Ovary (tissue), 9 donors: ENCODE data around the gene PIGU. TPM values are rescaled to one million over a fixed set of nuclear protein-coding genes. Genes with fewer than 3 reads are reported as not detected.

ENCODE experiments used
- DNase-seq, 5 donors: peaks; one replicate each; pipeline ENCODE4 v3.0.0-alpha.2; 2019 to 2020
- H3K27ac ChIP-seq, 2 donors: fragments of 200-600 bp; one replicate each; pipeline versions ENCODE4 v1.5.1 to v1.8.0; 2019 to 2022
- H3K27me3 ChIP-seq: fragments of 200-600 bp; one replicate; pipeline ENCODE4 v1.8.0; 2022
- H3K36me3 ChIP-seq: fragments of 200-600 bp; sonication (generic); one replicate; pipeline ENCODE4 v1.5.1; 2019
- H3K4me1 ChIP-seq: one replicate; pipeline ENCODE4 v1.8.1; 2013; ENCODE audit warnings: mild to moderate bottlenecking, moderate library complexity; ENCODE audit not compliant: insufficient read depth
- H3K4me3 ChIP-seq: fragments of 200-600 bp; sonication (generic); one replicate; pipeline ENCODE4 v1.5.1; 2017
- H3K9me3 ChIP-seq, 2 donors: fragments of 200-600 bp in 1 of 2; sonication (generic) in 1 of 2; one replicate each; pipeline versions ENCODE4 v1.5.1 to v1.8.1; 2013 to 2019; ENCODE audit warnings: mild to moderate bottlenecking in 1 of 2, moderate library complexity in 1 of 2
- EP300 ChIP-seq: sonication (generic); formaldehyde crosslinking; IDR thresholded peaks from one replicate; pipeline ENCODE4 v1.6.1; 2017; ENCODE audit warnings: antibody characterized with exemption
- POLR2A ChIP-seq: fragments of 450-650 bp; IDR thresholded peaks from one replicate; pipeline ENCODE4 v1.6.1; 2017; ENCODE audit warnings: antibody characterized with exemption, mild to moderate bottlenecking, moderate library complexity
- WGBS, 3 donors: extraction: QIAGEN DNeasy Blood & Tissue Kit in 1 of 3; methylation state at CpG; one replicate each; pipeline versions ENCODE4 v1.1.5 to v1.1.7; 2013 to 2017; 5-methylcytosine and 5-hydroxymethylcytosine counted together
- intact Hi-C, 4 donors: fragments of 100-400 bp; cut with DNase I; formaldehyde crosslinking; loops; one replicate each; pipeline versions ENCODE4 v1.11.0 to v1.15.1; 2022 to 2023
- polyA plus RNA-seq, 2 donors: library from polyadenylated mRNA; stranded (reverse); fragments of 200-250 nt in 1 of 2; fragments of 350-450 nt in 1 of 2; fragmentation: Illumina TruSeq in 1 of 2; extraction: RNeasy Lipid Tissue Mini Kit (QIAGEN cat#74804) in 1 of 2; gene quantifications; one replicate each; pipeline ENCODE4 v1.2.3, GENCODE V29; 2013 to 2014
- total RNA-seq, 7 donors: library from RNA; depleted of rRNA in 2 of 7; stranded (reverse); fragments of >200 nt in 2 of 7; fragmentation: NEBNext Ultra II Directional in 3 of 7; extraction: Animal tissue kit (Norgen Biotek cat#: 25700) in 3 of 7; gene quantifications; one replicate each; pipeline versions ENCODE4 v1.1.0 to v1.2.4, GENCODE V29; 2016 to 2023
- TF ChIP-seq, protein P1 (sequence below), 3 donors: fragments of 450-650 bp in 2 of 3; fragments of 200-600 bp in 1 of 3; IDR thresholded peaks; one replicate each; pipeline versions ENCODE4 v1.5.1 to v1.8.0; 2016 to 2022; ENCODE audit warnings: antibody characterized with exemption in 3 of 3, mild to moderate bottlenecking in 1 of 3
- donor health status: DM: no; HTN: no; CAD: no; lungs with moderate emphysema.
- donor health status: DM: no; HTN: no; CAD: no.
- donor health status: Bipolar disorder and iron deficiency.
- donor health status: DM: yes; HTN: yes; CAD: no.
- donor health status: DM: no; HTN: no; CAD: no.
- donor health status: DM: yes; HTN: yes; CAD: no.

The PIGU gene
- total and polyA plus RNA-seq, 9 donors, result 14.4 to 61.4 (median 20.9) TPM

DNA sequence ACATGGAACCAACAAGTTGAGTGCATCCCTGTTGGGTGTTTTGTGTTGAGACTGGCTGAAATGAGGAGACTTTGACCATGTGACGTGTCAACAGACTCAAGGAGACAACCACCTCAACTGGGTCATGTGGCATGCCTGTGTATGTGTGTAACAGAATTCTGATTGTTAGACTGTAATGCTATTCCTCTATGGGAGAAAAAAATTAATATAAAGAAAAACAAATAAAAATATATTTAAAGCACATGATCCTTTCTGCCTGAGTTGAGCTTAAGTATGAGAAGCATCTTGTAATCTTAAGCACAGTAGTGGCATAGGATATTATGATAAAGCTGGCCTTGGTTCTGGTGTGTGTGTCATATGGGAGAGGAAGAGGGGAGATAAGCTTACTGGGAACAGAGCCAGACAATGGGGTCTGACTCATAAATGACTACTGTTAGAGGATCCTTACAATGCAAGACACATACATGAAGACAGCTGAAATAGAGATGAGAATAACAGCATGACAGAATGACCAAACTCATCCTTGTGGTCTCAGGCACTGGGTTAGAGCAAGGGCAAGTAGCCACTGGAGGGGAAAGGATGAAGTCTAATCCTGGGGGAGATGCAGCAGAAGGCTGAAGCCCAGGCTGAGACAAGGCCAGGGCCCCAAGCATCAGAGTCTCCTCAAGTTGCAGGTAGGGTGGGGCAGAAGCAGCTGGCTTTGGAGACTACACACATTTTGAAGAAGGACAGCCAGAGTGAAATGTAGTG lies 36.5 kb upstream of the PIGU start:
- TF ChIP-seq, protein P1, sequence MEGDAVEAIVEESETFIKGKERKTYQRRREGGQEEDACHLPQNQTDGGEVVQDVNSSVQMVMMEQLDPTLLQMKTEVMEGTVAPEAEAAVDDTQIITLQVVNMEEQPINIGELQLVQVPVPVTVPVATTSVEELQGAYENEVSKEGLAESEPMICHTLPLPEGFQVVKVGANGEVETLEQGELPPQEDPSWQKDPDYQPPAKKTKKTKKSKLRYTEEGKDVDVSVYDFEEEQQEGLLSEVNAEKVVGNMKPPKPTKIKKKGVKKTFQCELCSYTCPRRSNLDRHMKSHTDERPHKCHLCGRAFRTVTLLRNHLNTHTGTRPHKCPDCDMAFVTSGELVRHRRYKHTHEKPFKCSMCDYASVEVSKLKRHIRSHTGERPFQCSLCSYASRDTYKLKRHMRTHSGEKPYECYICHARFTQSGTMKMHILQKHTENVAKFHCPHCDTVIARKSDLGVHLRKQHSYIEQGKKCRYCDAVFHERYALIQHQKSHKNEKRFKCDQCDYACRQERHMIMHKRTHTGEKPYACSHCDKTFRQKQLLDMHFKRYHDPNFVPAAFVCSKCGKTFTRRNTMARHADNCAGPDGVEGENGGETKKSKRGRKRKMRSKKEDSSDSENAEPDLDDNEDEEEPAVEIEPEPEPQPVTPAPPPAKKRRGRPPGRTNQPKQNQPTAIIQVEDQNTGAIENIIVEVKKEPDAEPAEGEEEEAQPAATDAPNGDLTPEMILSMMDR (IDR thresholded peaks at IDR 0.05), result no peak
- TF ChIP-seq EP300 (no peak), POLR2A (no peak)
- H3K4me1 ChIP-seq, result peaks cover 6% of the 10 kb centered on the region
- no peaks in the 10 kb centered on the region for H3K36me3 ChIP-seq
- 83 to 91% (median 83%) methylated on average over 1 of the region's 1 CpG for WGBS, 3 donors
- intact Hi-C loops, result no loop called here
- no peak overlapping the region for H3K27ac ChIP-seq
- H3K4me3 ChIP-seq, result no peak overlapping the region
- no peaks in the 10 kb centered on the region for H3K9me3 ChIP-seq
- no peaks in the 10 kb centered on the region for H3K27me3 ChIP-seq
- peak in 1 of 5 donors; percentile 48 for DNase-seq

DNA sequence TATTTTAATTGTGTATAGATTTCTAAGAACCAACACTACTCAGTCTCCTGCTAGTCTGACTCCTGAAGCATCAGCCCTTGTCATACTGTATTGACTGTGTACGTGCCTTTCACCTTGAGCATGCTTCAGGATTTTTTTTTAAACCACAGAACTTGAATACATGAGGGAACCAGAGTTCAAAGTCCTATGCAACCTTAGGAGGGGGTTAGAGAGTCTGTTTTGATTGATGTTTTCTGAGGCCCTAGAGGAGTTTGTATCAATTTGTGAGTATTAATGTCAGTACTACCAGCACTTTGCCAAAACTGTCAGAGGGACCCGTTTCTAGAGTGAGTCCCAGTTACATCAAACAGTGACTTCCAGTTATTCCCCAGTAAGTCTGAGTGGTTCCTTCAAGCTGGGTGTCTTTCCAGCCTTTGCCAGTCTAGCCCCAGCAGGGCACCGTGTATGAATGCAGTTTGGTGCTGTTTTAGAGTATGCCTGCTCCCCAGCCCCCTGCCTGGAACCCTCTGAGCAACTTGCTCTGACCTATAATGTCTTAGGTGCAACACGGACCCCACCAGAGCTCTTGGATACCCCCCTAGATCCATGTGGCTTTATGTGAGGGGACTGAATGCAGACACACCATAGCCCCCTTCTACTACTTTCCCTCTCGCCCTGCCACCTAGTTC lies 35.8 kb upstream of the PIGU start:
- WGBS, 3 donors, result 79 to 92% (median 82%) methylated on average over 5 of the region's 5 CpGs
- Histone ChIP-seq H3K9me3 (no peaks in the 10 kb centered on the region), H3K4me3 (no peak overlapping the region), H3K4me1 (peaks cover 6% of the 10 kb centered on the region), H3K27me3 (no peaks in the 10 kb centered on the region), H3K27ac (no peak overlapping the region), H3K36me3 (no peaks in the 10 kb centered on the region)
- no peak for DNase-seq
- TF ChIP-seq EP300 (no peak), POLR2A (no peak)
- TF ChIP-seq, protein P1 (IDR thresholded peaks at IDR 0.05), result no peak
- intact Hi-C loops, result no loop called here

- intact Hi-C loops, result no loop called here
- Histone ChIP-seq H3K9me3 (no peaks in the 10 kb centered on the region), H3K4me1 (peaks cover 6% of the 10 kb centered on the region), H3K4me3 (no peak overlapping the region), H3K27ac (no peak overlapping the region), H3K36me3 (no peaks in the 10 kb centered on the region), H3K27me3 (no peaks in the 10 kb centered on the region)
- TF ChIP-seq EP300 (no peak), POLR2A (no peak)
- TF ChIP-seq, protein P1 (IDR thresholded peaks at IDR 0.05), result no peak
- 91 to 93% (median 92%) methylated on average over 3 of the region's 3 CpGs for WGBS, 3 donors
- no peak for DNase-seq
Measured at GRCh38 chr20:34711813-34712430, 35.0 kb upstream of the PIGU start.

DNA sequence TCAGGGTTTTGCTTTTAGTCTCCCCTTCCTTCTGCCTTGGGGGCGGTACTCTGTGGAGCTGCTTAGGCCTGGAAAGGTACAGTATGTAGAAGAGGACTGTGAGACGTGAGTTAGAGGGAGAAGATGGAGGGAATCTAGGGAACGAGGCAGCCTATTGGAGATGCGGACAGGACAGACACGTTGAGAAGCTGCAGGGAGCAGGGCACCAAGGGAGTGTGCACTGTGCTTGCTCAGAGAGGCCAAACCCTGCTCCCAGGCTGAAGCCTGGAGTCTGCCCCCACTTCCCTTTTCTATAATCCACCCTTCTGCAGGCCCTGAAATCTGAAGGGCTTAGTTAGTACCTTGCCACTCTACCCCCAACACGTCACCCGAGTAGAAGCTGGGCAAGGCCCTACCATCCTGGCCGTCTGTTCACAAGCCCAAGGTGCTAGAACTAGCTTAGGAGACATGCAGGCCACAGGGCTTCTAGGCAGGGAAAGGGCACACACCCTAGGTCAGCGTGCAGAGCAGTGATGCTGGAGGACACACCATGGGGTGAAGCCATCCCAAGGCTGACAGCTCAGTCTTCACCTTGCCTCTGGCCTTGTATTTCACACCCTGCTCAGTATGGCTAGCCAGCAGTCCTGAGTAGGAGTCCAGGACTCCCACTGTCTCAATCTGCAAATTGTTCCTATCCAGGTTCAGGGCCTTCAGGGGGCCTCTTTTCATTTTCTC lies 34.1 kb upstream of the PIGU start:
- Histone ChIP-seq H3K27ac (no peak overlapping the region), H3K4me1 (peaks cover 6% of the 10 kb centered on the region), H3K9me3 (no peaks in the 10 kb centered on the region), H3K27me3 (no peaks in the 10 kb centered on the region), H3K36me3 (no peaks in the 10 kb centered on the region), H3K4me3 (no peak overlapping the region)
- intact Hi-C loops, result no loop called here
- TF ChIP-seq EP300 (no peak), POLR2A (no peak)
- TF ChIP-seq, protein P1 (IDR thresholded peaks at IDR 0.05), result no peak
- no peak for DNase-seq
- 87 to 94% (median 92%) methylated on average over 9 of the region's 9 CpGs for WGBS, 3 donors
